ENCODE measurements around the gene GRK4. TPM values are rescaled to one million over a fixed set of nuclear protein-coding genes. Genes with fewer than 3 reads are reported as not detected.
A peak's percentile ranks its signal among the peaks of the same experiment; 100 is the strongest.
"Not testable (repeated sequence)": the region's sequence is repeated elsewhere in the genome, so short reads cannot be mapped to it uniquely, and the experiment has no call there.

Gene GRK4
- 7.7 TPM for total RNA-seq
- long read RNA-seq, partial matches to known transcripts, result 0 of 5 reads
- long read RNA-seq, other reads (novel, unspliced or antisense), result 4 of 5 reads

- intact Hi-C loops (cut with DNase I), result loop anchor here (5.0 kb wide), 2 partner anchors 201 to 546 kb away; partner anchors contain the start of genes CFAP99 and ZFYVE28
- peak; percentile 98 for ATAC-seq
Observed at GRCh38 chr4:2963175-2963965, at the start of gene GRK4, which contains the start of gene NOP14. Gene GRK4 (plus strand): TSS chr4:2963571. CDS start chr4:2964071, 500 bp downstream. Gene NOP14 (minus strand): TSS chr4:2963406. CDS start chr4:2963319, 87 bp downstream.

GRCh38 chr4:2914256-2915126 lies 48.9 kb upstream of the GRK4 start:
- intact Hi-C loops (cut with DNase I), result no loop called here
- DNase-seq (ENCODE audit: missing footprints) (no peak), ATAC-seq (no peak)

More at GRCh38 chr4:2963175-2963965, at the start of gene GRK4, which contains the start of gene NOP14:
- DNase-seq (ENCODE audit: missing footprints), result peak; percentile 100

DNA sequence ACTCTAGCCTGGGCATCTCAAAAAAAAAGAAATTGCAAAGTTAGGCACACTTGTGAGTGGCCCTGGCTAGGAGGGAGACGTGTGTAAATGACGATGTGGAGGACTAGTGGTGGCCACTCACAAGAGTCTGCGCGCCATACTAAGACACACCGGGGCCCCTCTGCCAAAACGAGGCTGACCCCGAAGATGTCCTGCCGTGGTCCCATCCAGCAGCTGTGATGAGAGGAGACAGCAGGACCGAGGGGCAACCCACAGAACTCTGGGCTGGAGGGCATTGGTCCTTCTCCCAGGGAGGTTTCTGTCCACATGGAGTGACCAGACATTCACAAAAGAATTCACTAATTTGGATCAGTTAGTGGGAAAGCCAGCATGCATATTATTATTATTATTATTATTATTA lies 47.6 kb upstream of the GRK4 start:
- DNase-seq (ENCODE audit: missing footprints) (no peak), ATAC-seq (no peak)
- intact Hi-C loops (cut with DNase I), result no loop called here

- DNase-seq (ENCODE audit: missing footprints); intact Hi-C loops (cut with DNase I); ATAC-seq: not testable (repeated sequence)
Observed at GRCh38 chr4:2916696-2917095, 46.7 kb upstream of the GRK4 start.

DNA sequence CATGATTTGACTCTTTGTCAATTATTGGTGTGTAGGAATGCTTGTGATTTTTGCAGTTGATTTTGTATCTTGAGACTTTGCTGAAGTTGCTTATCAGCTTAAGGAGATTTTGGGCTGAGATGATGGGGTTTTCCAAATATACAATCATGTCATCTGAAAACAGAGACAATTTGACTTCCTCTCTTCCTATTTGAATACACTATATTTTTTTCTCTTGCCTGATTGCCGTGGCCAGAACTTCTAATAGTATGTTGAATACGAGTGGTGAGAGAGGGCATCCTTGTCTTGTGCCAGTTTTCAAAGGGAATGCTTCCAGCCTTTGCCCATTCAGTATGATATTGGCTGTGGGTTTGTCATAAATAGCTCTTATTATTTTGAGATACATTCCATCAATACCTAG lies 45.1 kb upstream of the GRK4 start:
- ATAC-seq; intact Hi-C loops (cut with DNase I); DNase-seq (ENCODE audit: missing footprints): not testable (repeated sequence)

GRCh38 chr4:2918714-2919113 lies 44.7 kb upstream of the GRK4 start:
- intact Hi-C loops (cut with DNase I); DNase-seq (ENCODE audit: missing footprints); ATAC-seq: not testable (repeated sequence)

- DNase-seq (ENCODE audit: missing footprints); ATAC-seq; intact Hi-C loops (cut with DNase I): not testable (repeated sequence)
Observed at GRCh38 chr4:2922453-2923101, 40.8 kb upstream of the GRK4 start.

GRCh38 chr4:2923141-2923551 lies 40.2 kb upstream of the GRK4 start:
- no peak for DNase-seq (ENCODE audit: missing footprints)
- intact Hi-C loops (cut with DNase I), result no loop called here
- no peak for ATAC-seq

- no peak for DNase-seq (ENCODE audit: missing footprints)
- peak; percentile 20 for ATAC-seq
- intact Hi-C loops (cut with DNase I), result no loop called here
Observed at GRCh38 chr4:2923668-2924173, 39.6 kb upstream of the GRK4 start.

- DNase-seq (ENCODE audit: missing footprints) (no peak), ATAC-seq (no peak)
- intact Hi-C loops (cut with DNase I), result no loop called here
Observed at GRCh38 chr4:2924286-2924685, 39.1 kb upstream of the GRK4 start.

GRCh38 chr4:2924765-2925301 lies 38.5 kb upstream of the GRK4 start:
- no peak for DNase-seq (ENCODE audit: missing footprints)
- ATAC-seq, result no peak
- intact Hi-C loops (cut with DNase I), result no loop called here

DNA sequence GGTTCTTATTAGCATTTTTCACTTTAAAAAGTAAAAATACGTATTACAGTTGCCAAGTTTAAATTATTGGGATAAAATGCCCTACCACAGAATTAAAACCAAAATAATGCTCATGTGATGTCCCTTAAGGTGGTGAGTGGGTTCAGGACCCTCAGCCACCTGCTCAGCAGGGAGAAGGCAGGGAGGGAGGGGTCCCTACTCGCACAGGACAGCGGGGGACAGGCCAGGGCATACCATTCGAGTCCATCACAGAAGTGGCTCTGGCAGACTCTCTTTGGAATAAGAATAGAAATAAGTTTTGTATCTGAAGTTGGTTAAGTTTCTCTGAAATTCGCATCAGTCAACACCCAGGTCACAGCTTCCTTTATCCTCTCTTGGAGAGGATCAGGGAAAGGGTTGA lies 37.9 kb upstream of the GRK4 start:
- DNase-seq (ENCODE audit: missing footprints) (no peak), ATAC-seq (no peak)
- intact Hi-C loops (cut with DNase I), result no loop called here

- intact Hi-C loops (cut with DNase I), result no loop called here
- DNase-seq (ENCODE audit: missing footprints), result peak; percentile 60
- no peak for ATAC-seq
Observed at GRCh38 chr4:2925931-2926860, 37.2 kb upstream of the GRK4 start.

- intact Hi-C loops (cut with DNase I), result no loop called here
- ATAC-seq (no peak), DNase-seq (ENCODE audit: missing footprints) (peak; percentile 62)
Observed at GRCh38 chr4:2927016-2927695, 36.2 kb upstream of the GRK4 start.

- intact Hi-C loops (cut with DNase I), result no loop called here
- ATAC-seq (no peak), DNase-seq (ENCODE audit: missing footprints) (no peak)
Observed at GRCh38 chr4:2927696-2928075, 35.7 kb upstream of the GRK4 start.

GRCh38 chr4:2928242-2929176 lies 34.9 kb upstream of the GRK4 start:
- DNase-seq (ENCODE audit: missing footprints) (peak; percentile 43), ATAC-seq (no peak)
- intact Hi-C loops (cut with DNase I), result no loop called here

Measured in Right ventricle myocardium inferior (tissue), 1 donor.